H9 (cell line): ENCODE results near the gene ARID1B. TPM values are rescaled to one million over a fixed set of nuclear protein-coding genes. Genes with fewer than 3 reads are reported as not detected.

Experiments
- DNase-seq: peaks from one replicate; pipeline ENCODE4 v3.0.0-alpha.2; 2017
- H2AFZ ChIP-seq: one replicate; pipeline ENCODE4 v1.6.1; 2013; ENCODE audit warnings: mild to moderate bottlenecking, low read length, control low read depth, moderate library complexity
- H2AK5ac ChIP-seq: 2 replicates; pipeline ENCODE4 v1.6.1; 2013; ENCODE audit warnings: low read length, control low read depth, mixed read lengths; ENCODE audit not compliant: insufficient read length
- H2BK120ac ChIP-seq: one replicate; pipeline ENCODE4 v1.6.1; 2013; ENCODE audit warnings: low read depth, mild to moderate bottlenecking, low read length, control low read depth, inconsistent platforms; ENCODE audit not compliant: poor library complexity, severe bottlenecking
- H2BK12ac ChIP-seq: 2 replicates; pipeline ENCODE4 v1.6.1; 2013; ENCODE audit warnings: low read length, control low read depth, mixed read lengths, low read depth; ENCODE audit not compliant: insufficient read length
- H2BK15ac ChIP-seq: 2 replicates; pipeline ENCODE4 v1.6.1; 2013; ENCODE audit warnings: low read depth, low read length, control low read depth
- H2BK20ac ChIP-seq: one replicate; pipeline ENCODE4 v1.6.1; 2013; ENCODE audit warnings: low read depth, mild to moderate bottlenecking, low read length, control low read depth, inconsistent platforms; ENCODE audit not compliant: poor library complexity, severe bottlenecking
- H2BK5ac ChIP-seq: 2 replicates; pipeline ENCODE4 v1.6.1; 2013; ENCODE audit warnings: low read length, control low read depth, mixed read lengths; ENCODE audit not compliant: insufficient read length
- H3K14ac ChIP-seq: 2 replicates; pipeline ENCODE4 v1.6.1; 2013; ENCODE audit warnings: low read length, control low read depth; ENCODE audit not compliant: insufficient read depth
- H3K18ac ChIP-seq: 2 replicates; pipeline ENCODE4 v1.6.1; 2013; ENCODE audit warnings: low read depth, mild to moderate bottlenecking, mixed read lengths, low read length, control low read depth; ENCODE audit not compliant: insufficient read length
- H3K23ac ChIP-seq: 2 replicates; pipeline ENCODE4 v1.6.1; 2013; ENCODE audit warnings: low read length, control low read depth, mixed read lengths, low read depth; ENCODE audit not compliant: insufficient read length
- H3K23me2 ChIP-seq: 2 replicates; pipeline ENCODE4 v1.6.1; 2013; ENCODE audit warnings: low read depth, mild to moderate bottlenecking, mixed read lengths, low read length, control low read depth; ENCODE audit not compliant: insufficient read length, poor library complexity, severe bottlenecking
- H3K27ac ChIP-seq: 2 replicates; pipeline ENCODE4 v1.5.1; 2013; ENCODE audit warnings: low read length, control low read depth, mixed read lengths, low read depth; ENCODE audit not compliant: insufficient read length
- H3K27me3 ChIP-seq: 2 replicates; pipeline ENCODE4 v1.6.1; 2013; ENCODE audit warnings: low read length, control low read depth, inconsistent platforms; ENCODE audit not compliant: insufficient read depth
- H3K4ac ChIP-seq: 2 replicates; pipeline ENCODE4 v1.6.1; 2013; ENCODE audit warnings: low read depth, mild to moderate bottlenecking, control low read depth, inconsistent platforms, low read length, moderate library complexity
- H3K4me1 ChIP-seq: 2 replicates; pipeline ENCODE4 v1.6.1; 2013; ENCODE audit warnings: low read length, control low read depth, inconsistent platforms; ENCODE audit not compliant: insufficient read depth
- H3K4me2 ChIP-seq: 2 replicates; pipeline ENCODE4 v1.6.1; 2013; ENCODE audit warnings: low read length, control low read depth, mixed read lengths; ENCODE audit not compliant: insufficient read length, insufficient read depth
- H3K56ac ChIP-seq: 2 replicates; pipeline ENCODE4 v1.6.1; 2013; ENCODE audit warnings: low read depth, mild to moderate bottlenecking, mixed read lengths, low read length, control low read depth; ENCODE audit not compliant: insufficient read length
- H3K79me1 ChIP-seq: 2 replicates; pipeline ENCODE4 v1.6.1; 2013; ENCODE audit warnings: low read depth, mild to moderate bottlenecking, moderate library complexity, low read length, control low read depth, inconsistent platforms; ENCODE audit not compliant: insufficient read depth, poor library complexity, severe bottlenecking
- H3K79me2 ChIP-seq: 2 replicates; pipeline ENCODE4 v1.6.1; 2013; ENCODE audit warnings: low read length, control low read depth, inconsistent platforms; ENCODE audit not compliant: insufficient read depth
- H3K9ac ChIP-seq: 2 replicates; pipeline ENCODE4 v1.6.1; 2013; ENCODE audit warnings: low read length, control low read depth, mixed read lengths; ENCODE audit not compliant: insufficient read length; ENCODE audit errors: extremely low read depth
- H3K9me3 ChIP-seq: one replicate; pipeline ENCODE4 v1.6.1; 2013; ENCODE audit warnings: low read depth, low read length, inconsistent platforms; ENCODE audit not compliant: control insufficient read depth
- H3T11ph ChIP-seq: one replicate; pipeline ENCODE4 v1.6.1; 2013; ENCODE audit warnings: mild to moderate bottlenecking, low read length, control low read depth, inconsistent platforms
- H4K20me1 ChIP-seq: one replicate; pipeline ENCODE4 v1.6.1; 2013; ENCODE audit not compliant: control insufficient read depth, insufficient read length, insufficient read depth
- H4K5ac ChIP-seq: 2 replicates; pipeline ENCODE4 v1.6.1; 2013; ENCODE audit warnings: low read depth, mild to moderate bottlenecking, mixed read lengths, low read length, control low read depth; ENCODE audit not compliant: insufficient read length
- H4K8ac ChIP-seq: replicated peaks from 2 replicates; pipeline ENCODE4 v1.6.1; 2013; ENCODE audit warnings: low read length, control low read depth, mixed read lengths, low read depth; ENCODE audit not compliant: insufficient read length
- H4K91ac ChIP-seq: 2 replicates; pipeline ENCODE4 v1.6.1; 2013; ENCODE audit warnings: low read depth, mild to moderate bottlenecking, moderate library complexity, mixed read lengths, low read length, control low read depth; ENCODE audit not compliant: insufficient read length
- H3K27ac Mint-ChIP-seq, 3 experiments: 2 replicates in 2 of 3; 3 replicates in 1 of 3; pipeline ENCODE4 v1.8.0; 2020 to 2021; ENCODE audit warnings: mixed read lengths in 3 of 3, mild to moderate bottlenecking in 1 of 3, moderate library complexity in 1 of 3
- H3K27me3 Mint-ChIP-seq: 2 replicates; pipeline ENCODE4 v1.8.0; 2021; ENCODE audit warnings: low read depth, mild to moderate bottlenecking, moderate library complexity, mixed read lengths
- H3K36me3 Mint-ChIP-seq, 3 experiments: 2 replicates in 2 of 3; 3 replicates in 1 of 3; pipeline ENCODE4 v1.8.0; 2020 to 2021; ENCODE audit warnings: low read depth in 3 of 3, mixed read lengths in 3 of 3; ENCODE audit not compliant: insufficient read depth in 1 of 3
- H3K4me1 Mint-ChIP-seq, 2 experiments: 2 replicates each; pipeline ENCODE4 v1.8.0; 2020; ENCODE audit warnings: mixed read lengths in 2 of 2
- H3K4me3 Mint-ChIP-seq, 2 experiments: 2 replicates in 1 of 2; 3 replicates in 1 of 2; pipeline ENCODE4 v1.8.0; 2020 to 2021; ENCODE audit warnings: mild to moderate bottlenecking in 2 of 2, mixed read lengths in 2 of 2, moderate library complexity in 1 of 2
- H3K9me3 Mint-ChIP-seq, 2 experiments: 2 replicates in 1 of 2; 3 replicates in 1 of 2; pipeline ENCODE4 v1.8.0; 2020; ENCODE audit warnings: mild to moderate bottlenecking in 2 of 2, mixed read lengths in 2 of 2, moderate library complexity in 1 of 2
- WGBS: extraction: QIAGEN DNeasy Blood & Tissue Kit; methylation state at CpG from one replicate; pipeline ENCODE4 v1.1.7; 2013; ENCODE audit warnings: missing lambda C conversion rate, low lambda C conversion rate, mixed read lengths; ENCODE audit not compliant: insufficient read length; ENCODE audit errors: extremely low coverage; 5-methylcytosine and 5-hydroxymethylcytosine counted together
- total RNA-seq: library from RNA; stranded (reverse); gene quantifications from 2 replicates; pipeline ENCODE4 v1.2.1, GENCODE V29; 2021
- TF ChIP-seq, protein P1 (sequence below): fragments of 200-600 bp; sonication (generic); conservative IDR thresholded peaks from 3 replicates; pipeline ENCODE4 v1.8.0; 2021; ENCODE audit warnings: antibody characterized with exemption, mild to moderate bottlenecking

The ARID1B gene
- total RNA-seq, 1 experiment from 2014 or later: 88.2 TPM

GRCh38 chr6:156789081-156789943, 12.1 kb downstream of the ARID1B start:
- H3K56ac ChIP-seq: no peak overlapping the region
- peaks cover 3 to 11% (median 10%) of the 10 kb centered on the region in 3 experiments; a peak in 6 of 7 replicates for H3K36me3 Mint-ChIP-seq
- H3K18ac ChIP-seq: no peak overlapping the region
- no peak overlapping the region for H2BK12ac ChIP-seq
- H3T11ph ChIP-seq: no peak overlapping the region
- H3K9ac ChIP-seq: no peak overlapping the region
- peaks cover 17% of the 10 kb centered on the region for H3K4me1 ChIP-seq
- no CpG with 5 or more reads among the region's 7 CpGs for WGBS
- H3K4me1 Mint-ChIP-seq: peaks cover 79 to 84% of the 10 kb centered on the region in 2 experiments
- peaks cover 57% of the 10 kb centered on the region; the same call in 1 of the 2 replicates for H3K79me2 ChIP-seq
- H2BK5ac ChIP-seq: no peak overlapping the region
- H4K5ac ChIP-seq: no peak overlapping the region
- H3K4me3 Mint-ChIP-seq: no peak overlapping the region; a peak in 1 of 5 replicates
- no peaks in the 10 kb centered on the region for H3K27me3 Mint-ChIP-seq
- H3K27ac ChIP-seq: no peak overlapping the region
- H4K91ac ChIP-seq: no peak overlapping the region
- no peaks in the 10 kb centered on the region for H3K27me3 ChIP-seq
- no peaks in the 10 kb centered on the region for H4K20me1 ChIP-seq
- H2AFZ ChIP-seq: no peak overlapping the region
- no peak overlapping the region for H3K4me2 ChIP-seq
- no peak overlapping the region for H3K23ac ChIP-seq
- no peak overlapping the region for H3K14ac ChIP-seq
- H2BK20ac ChIP-seq: no peak overlapping the region
- no peak overlapping the region for H2AK5ac ChIP-seq
- H3K79me1 ChIP-seq: no peaks in the 10 kb centered on the region
- H3K23me2 ChIP-seq: peaks cover 2% of the 10 kb centered on the region
- no peaks in the 10 kb centered on the region for H3K9me3 ChIP-seq
- H3K4ac ChIP-seq: no peak overlapping the region
- no peak overlapping the region for H4K8ac ChIP-seq
- no peak overlapping the region for H2BK15ac ChIP-seq
- no peaks in the 10 kb centered on the region for H3K9me3 Mint-ChIP-seq
- no peak for DNase-seq
- TF ChIP-seq, protein P1, sequence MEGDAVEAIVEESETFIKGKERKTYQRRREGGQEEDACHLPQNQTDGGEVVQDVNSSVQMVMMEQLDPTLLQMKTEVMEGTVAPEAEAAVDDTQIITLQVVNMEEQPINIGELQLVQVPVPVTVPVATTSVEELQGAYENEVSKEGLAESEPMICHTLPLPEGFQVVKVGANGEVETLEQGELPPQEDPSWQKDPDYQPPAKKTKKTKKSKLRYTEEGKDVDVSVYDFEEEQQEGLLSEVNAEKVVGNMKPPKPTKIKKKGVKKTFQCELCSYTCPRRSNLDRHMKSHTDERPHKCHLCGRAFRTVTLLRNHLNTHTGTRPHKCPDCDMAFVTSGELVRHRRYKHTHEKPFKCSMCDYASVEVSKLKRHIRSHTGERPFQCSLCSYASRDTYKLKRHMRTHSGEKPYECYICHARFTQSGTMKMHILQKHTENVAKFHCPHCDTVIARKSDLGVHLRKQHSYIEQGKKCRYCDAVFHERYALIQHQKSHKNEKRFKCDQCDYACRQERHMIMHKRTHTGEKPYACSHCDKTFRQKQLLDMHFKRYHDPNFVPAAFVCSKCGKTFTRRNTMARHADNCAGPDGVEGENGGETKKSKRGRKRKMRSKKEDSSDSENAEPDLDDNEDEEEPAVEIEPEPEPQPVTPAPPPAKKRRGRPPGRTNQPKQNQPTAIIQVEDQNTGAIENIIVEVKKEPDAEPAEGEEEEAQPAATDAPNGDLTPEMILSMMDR: no peak
- H3K27ac Mint-ChIP-seq: peak overlapping the region; percentile 7 to 31 (median 19); a peak in 4 of 7 replicates
- no peak overlapping the region for H2BK120ac ChIP-seq
